ENCODE data around the gene SLC4A5.

DNA sequence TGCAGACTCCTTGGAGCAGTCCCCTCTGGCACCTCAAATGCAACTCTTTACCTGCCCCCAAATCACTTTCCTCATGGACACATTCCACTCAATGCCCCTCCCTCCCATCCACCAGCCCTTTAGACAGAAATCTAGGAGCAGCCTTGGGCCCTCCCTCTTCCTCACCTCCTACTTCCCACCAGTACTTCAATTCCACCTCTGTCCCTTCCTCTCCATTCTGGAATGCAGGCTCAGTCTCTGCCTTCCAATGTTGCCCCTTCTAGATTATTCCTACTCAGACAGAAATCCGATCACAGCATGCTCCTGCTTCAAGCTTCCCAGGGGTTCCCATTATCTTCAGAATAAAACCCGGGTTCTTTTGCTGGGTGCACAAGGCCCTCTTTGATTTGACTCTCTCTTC is 82.7 kb downstream of the SLC4A5 start:
- no peak for TF ChIP-seq CTCF (conservative IDR thresholded peaks at IDR 0.05 in 1 of 2, IDR thresholded peaks at IDR 0.05 in 1 of 2; ENCODE audit: extremely low read depth in 1 of 2, insufficient read depth in 1 of 2, low read depth in 1 of 2, low read length in 2 of 2)
- TF ChIP-seq EZH2 (IDR thresholded peaks at IDR 0.05; ENCODE audit: borderline replicate concordance, low read length) = no peak
